WI38 (cell line): ENCODE results near the gene SMIM43.
A peak's percentile ranks its signal among the peaks of the same experiment; 100 is the strongest.
"Not testable (repeated sequence)": the region's sequence is repeated elsewhere in the genome, so short reads cannot be mapped to it uniquely, and the experiment has no call there.

Experiments used
- H3K4me3 ChIP-seq: 2 replicates; pipeline ENCODE4 v1.5.1; 2011; ENCODE audit warnings: low read depth, mild to moderate bottlenecking, control low read depth, low read length
- CTCF ChIP-seq: IDR thresholded peaks from 2 replicates; pipeline ENCODE4 v1.5.1; 2012; ENCODE audit warnings: low read depth, mild to moderate bottlenecking, control low read depth, low read length

SMIM43 gene

GRCh38 chr4:121734571-121734970, 30.4 kb downstream of the SMIM43 start:
- H3K4me3 ChIP-seq: no peak overlapping the region
- no peak for TF ChIP-seq CTCF

- TF ChIP-seq CTCF: no peak
- H3K4me3 ChIP-seq: no peak overlapping the region
These were observed 31.0 kb downstream of the SMIM43 start for GRCh38 chr4:121733942-121734341.

GRCh38 chr4:121729753-121730152, 35.2 kb downstream of the SMIM43 start:
- H3K4me3 ChIP-seq: not testable (repeated sequence)

GRCh38 chr4:121728798-121729226, 36.2 kb downstream of the SMIM43 start:
- H3K4me3 ChIP-seq: no peak overlapping the region
- no peak for TF ChIP-seq CTCF

GRCh38 chr4:121728066-121728465, 36.9 kb downstream of the SMIM43 start:
- no peak overlapping the region for H3K4me3 ChIP-seq
- no peak for TF ChIP-seq CTCF

- TF ChIP-seq CTCF: peak; percentile 50
These were observed 38.2 kb downstream of the SMIM43 start for GRCh38 chr4:121726642-121727268.

GRCh38 chr4:121724671-121725070, 40.3 kb downstream of the SMIM43 start:
- TF ChIP-seq CTCF: no peak
- H3K4me3 ChIP-seq: no peak overlapping the region

More at GRCh38 chr4:121726642-121727268, 38.2 kb downstream of the SMIM43 start:
- H3K4me3 ChIP-seq: no peak overlapping the region

GRCh38 chr4:121721700-121722099, 43.3 kb downstream of the SMIM43 start:
- no peak overlapping the region for H3K4me3 ChIP-seq
- TF ChIP-seq CTCF: no peak
